Measurements from ENCODE around the gene PIP4K2C.

- no peak for TF ChIP-seq CTCF (IDR thresholded peaks at IDR 0.05)
- TF ChIP-seq POLR2A (IDR thresholded peaks at IDR 0.05): no peak
- TF ChIP-seq POLR2AphosphoS5 (IDR thresholded peaks at IDR 0.05): no peak
- TF ChIP-seq EP300 (IDR thresholded peaks at IDR 0.05): no peak
These were observed 49.3 kb upstream of the PIP4K2C start for GRCh38 chr12:57541717-57542116.
